C4-2B (cell line): ENCODE data around the gene ARHGAP4.

ENCODE experiments used
- CTCF ChIP-seq: fragments of 450-650 bp; conservative IDR thresholded peaks from 2 replicates; pipeline ENCODE4 v1.5.1; 2017; ENCODE audit warnings: mild to moderate bottlenecking
- ZFX ChIP-seq: fragments of 450-650 bp; IDR thresholded peaks from 2 replicates; pipeline ENCODE4 v1.6.1; 2017

GRCh38 chrX:153938226-153938786, 12.2 kb upstream of the ARHGAP4 start:
- TF ChIP-seq CTCF (no peak; the same call in 1 of the 2 replicates), ZFX (no peak)
